Midbrain (tissue), 1 donor: ENCODE results near the gene ZMIZ1.

Experiments
- DNase-seq: peaks from one replicate; lab custom pipeline; 2025; lab: John Stamatoyannopoulos, UW

The ZMIZ1 gene

DNA sequence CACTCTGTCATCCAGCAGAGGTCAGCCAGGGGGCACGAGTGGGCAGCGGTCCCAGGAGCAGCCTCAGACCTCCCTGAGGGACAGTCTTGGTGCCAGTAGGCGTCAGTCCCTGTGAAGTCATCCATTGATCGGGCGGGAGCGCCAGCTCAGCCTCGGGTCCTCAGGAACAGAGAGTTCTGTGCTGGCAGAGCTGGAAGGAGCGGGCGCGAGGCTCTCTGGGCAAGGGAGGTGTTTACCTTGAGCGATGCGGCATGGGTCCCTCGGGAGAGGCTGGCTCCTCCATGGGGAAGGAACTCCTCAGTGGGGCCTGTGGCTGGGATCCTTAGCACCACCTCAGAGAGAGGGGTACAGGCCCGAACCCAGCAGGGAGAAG lies 177.4 kb downstream of the ZMIZ1 start:
- peak; percentile 88 for DNase-seq

DNA sequence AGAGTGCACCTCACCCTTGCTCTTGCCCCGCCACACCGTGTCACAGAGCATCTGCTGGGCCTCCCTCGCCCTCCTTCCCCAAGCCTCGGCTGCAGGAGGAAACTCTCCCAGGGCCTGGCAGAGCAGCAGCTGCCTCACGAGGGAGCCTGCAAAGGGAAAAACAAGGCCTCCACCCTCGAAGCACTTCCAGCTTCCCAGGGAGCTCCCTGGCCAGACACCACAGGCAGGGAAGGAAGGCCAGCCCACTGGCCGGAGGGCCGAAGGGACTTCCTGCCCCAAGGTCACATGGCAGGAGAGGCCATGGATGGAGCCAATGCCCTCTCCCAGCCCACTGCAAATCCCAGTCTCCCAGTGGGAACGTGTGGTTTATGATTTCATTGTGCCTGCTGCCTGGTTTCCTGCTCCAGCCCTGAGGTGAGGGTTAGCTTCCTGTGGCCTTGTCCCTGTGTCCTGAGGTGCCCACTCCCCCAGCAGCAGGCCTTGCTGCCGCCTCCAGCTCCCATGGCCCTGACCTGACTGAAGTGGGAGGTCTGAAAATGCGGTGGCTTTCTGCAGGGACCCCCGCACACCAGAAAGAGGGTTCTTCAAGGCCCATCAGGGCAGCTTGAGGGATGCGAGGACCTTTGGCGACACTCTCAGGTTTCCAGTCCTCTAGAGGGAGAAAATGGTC lies 178.0 kb downstream of the ZMIZ1 start:
- peak; percentile 77 for DNase-seq

DNA sequence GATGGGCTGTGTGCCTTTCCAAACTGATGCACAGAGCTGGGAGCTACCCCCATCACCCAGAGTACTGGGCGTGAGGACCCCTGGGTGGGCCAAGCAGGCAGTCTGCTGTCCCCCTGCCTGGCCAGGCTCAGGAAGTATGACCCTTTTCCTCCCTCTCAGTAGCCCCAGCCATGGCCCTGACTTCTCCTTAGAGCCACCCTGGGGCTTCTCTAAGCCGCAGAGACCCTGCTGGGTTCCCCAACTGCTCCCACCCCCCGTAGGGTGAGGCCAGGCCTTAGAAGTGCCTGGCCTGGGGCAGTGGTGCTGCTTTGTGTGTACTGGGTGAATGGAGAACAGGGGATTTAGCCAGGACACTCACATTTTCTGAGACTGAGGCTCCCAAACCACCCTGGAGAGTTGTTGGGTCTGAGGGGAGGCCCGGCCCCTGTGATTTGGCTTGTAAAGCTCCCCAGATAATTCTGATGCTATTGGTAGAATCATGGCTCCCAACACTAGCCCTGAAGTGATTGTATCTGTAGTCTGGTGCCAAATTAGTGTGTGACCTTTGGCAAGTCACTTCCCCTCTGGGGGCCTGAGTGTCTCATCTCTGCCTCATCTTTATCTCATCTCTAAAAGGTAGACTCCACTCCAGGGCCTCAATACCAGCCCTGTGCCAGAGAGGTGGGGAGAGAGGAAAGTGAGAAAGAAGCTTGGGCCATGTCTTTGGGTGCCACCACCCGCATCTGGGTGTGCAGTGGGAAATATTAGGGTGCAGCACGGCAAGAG lies 178.8 kb downstream of the ZMIZ1 start:
- DNase-seq: no peak

DNA sequence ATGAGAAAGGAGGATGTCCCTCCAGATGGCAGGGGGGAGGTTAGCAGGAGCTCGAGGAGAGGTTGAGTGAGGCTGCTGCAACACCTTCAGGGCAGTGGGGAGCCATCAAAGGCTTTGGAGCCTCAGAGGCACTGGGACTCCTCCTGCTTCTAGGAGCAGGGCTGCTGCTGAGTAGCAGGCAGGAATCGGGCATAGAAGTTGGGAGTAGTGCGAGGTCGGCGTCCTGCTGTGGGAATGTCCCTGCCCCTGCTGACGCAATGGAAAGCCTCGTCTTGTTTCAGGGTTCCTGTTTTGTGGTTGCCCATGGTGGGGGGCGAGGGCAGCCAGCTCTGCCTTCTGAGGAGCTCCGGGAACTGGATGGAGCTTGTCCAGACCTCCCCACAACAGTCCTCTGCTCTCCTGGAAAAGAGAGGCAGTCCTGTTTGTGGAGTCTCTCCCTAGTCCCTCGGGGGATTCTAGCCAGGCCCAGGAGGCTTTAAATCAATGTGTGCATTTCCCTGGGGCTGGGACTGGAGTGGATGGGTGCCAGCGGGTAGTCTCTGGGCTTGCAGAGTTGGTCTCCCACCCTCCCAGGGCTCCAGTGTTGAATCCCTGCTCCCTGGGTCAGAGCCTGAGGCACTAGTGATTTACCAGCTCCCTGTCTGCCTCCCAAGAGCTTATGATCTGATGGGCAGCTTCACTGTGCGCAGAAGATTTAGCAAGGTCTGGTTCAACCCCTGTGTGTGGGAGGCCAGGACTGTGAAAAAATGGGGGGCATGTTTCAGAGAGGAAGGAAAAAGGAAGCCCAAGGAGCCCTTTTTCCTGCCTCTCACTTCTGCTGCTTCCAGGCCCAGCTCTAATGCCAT lies 179.8 kb downstream of the ZMIZ1 start:
- DNase-seq: peak; percentile 63

DNA sequence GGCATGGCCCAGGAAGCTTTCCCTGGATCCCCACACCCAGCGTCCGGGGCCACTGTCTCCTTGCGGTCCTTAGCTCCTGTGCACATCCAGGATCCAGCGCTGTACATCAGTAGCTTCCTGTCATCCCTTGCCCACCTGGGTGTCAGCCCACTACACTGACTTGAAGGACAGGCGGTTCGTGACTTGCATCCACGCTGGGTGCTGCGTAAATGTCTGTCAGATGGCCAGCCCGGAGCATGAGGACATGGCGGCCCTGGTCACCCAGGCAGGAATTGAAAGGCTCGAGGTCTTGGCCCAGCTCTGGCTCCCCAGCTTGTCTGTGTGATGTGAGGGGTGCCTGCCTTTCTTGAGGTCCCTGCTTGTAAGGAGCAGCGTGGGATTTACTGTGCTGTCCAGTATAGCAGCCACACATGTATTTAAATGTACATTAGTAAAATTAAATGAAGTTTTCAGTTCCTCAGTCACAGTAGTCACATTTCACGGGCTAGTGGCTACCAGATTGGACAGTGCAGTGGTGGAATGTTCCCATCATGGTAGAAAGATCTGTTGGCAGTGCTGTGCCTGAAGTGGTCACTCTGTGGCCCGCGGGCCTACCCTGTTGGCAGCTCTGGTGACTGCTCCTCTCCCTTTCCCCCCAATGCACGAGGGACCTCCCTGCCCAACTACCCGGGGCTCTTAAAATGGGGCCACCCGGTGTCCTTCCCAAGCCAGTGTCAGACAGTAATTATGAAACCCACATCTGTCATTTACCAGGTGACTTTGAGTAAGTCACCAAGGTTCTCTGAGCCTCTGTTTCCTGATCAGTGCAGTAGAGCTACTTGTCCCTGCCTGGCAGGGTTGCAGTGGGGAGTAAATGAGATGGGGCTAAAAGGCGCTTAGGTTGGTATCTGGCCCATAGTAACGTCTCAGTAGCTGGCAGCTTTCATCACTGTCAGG lies 180.7 kb downstream of the ZMIZ1 start:
- DNase-seq: no peak

DNA sequence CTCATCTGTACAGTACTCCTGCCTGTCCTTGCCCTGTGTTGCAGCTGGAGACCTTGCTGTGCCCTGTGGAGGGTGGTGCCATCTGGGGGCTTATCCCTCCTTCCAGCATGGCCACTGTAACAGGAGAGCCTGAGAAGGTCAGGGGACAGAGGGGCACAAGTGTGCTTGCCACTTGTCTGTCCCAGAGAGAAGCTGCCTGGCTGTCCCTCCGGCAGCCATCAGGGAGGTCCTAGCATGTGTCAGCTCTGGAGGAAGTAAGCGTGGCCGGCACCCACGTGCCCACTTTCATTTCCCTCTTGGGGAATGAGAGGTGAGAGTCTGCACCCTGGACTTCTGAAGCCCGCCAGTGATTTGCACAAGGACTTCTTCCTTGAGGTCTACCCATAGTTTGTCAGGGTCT lies 181.5 kb downstream of the ZMIZ1 start:
- peak; percentile 56 for DNase-seq

DNA sequence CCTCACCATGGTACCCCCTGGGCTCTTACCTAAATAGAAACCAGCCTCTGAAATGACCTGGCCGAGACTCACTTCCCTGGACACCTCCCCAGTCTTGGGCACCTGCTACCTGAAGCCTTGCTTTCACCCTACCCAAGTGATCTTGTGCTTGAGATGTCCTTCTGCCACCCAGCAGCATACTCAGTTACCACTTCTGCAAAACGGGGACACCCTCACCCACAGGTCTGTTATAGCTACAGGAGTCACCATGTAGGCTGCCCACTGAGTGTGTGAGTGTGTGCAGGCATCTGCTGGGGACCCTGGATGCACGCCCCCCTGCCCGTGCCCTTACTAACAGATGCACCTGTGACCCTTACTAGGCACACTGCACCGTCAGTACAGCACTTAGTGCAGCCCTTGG lies 183.7 kb downstream of the ZMIZ1 start:
- no peak for DNase-seq

DNA sequence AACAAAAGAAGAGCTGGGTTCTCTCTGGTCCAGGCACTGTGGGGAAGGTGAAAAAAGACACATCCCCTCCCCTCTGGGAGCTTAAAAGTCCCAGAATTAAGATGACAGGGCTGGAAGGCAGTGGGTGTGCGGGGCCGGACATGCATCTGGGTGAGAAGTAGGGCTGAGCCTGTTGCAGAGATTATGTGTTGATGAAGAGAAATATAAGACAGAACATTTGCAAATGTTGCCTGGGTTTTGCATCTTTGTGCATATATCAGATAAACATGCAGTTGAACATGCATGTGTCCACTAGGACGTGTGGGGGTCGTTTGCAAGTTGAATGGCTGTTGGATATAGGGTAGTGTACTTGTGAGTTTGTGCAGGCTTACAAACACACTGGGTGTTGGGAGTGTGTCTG lies 184.2 kb downstream of the ZMIZ1 start:
- no peak for DNase-seq

DNA sequence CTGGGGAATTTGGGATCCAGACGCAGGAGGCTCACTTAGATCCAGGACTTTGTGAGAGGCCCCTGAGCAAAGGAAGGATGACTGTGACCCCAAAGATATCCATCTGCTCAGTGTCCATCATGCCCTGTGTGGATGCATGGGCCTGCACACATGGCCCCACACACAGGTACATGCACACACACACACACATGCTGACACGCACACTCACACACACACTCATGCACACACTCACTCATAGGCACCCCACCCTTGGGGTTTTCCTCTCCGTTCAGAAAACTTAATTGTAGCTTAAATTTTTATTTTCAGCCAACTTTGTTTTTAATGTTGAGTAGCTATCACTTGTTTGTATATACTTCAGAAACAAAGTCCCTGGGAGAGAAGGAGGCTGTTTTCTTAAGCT lies 184.9 kb downstream of the ZMIZ1 start:
- no peak for DNase-seq

DNA sequence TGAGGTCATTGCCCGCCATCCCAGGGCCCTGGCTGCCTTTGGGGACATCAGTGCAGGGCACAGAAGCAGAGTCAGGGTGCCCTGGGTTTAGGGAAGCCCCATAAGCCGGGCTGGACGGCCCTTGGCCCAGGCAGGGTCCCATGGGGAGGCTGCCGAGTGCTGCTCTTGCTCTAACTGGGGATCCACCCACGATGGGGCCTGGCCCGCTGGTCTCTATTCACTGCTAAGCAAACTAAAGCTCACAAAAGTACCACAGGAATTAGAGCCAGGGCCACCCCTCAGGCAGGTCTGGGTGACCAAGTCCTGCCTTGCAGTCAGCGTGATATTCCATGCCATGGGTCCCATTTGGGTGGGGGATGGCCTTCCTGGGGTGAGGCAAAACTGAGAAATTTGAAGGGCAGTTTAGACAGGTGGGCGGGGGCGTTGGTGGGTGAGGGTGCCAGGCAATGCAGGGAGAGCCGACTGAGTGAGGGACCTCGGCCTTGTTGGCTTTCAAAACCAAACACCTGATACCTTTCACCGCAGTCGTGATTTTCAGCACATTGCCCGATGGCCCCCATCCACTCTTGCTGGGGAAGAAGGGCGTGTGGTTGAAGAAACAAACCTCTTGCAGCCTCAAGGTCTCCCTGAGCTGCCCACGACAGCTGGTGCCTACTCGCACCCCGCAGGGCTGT lies 185.7 kb downstream of the ZMIZ1 start:
- no peak for DNase-seq

DNA sequence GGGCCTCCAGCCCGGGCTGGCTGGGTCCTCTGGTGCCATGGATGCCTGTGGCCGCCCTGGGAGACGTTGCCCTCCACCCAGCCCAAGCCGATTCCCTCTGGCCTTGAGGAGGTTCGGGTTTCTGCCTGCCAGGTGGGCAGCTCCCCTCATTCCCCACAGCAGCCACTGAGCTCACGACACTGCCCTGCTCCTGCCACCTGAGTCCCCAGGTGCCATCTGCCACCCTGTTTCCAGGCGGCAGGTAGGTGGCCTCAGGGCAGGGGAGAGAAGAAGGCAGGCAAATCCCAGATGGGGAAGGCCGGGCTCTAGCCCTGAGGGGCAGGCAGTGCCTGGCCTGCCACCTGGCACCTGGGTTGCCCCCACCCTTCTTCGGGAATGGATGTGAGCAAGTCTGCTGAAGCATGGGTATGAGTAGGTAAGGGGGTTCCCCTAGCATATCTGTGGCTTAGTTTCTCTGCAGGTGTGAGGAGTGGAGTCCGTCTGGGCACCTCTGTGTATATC lies 186.3 kb downstream of the ZMIZ1 start:
- DNase-seq: no peak

DNA sequence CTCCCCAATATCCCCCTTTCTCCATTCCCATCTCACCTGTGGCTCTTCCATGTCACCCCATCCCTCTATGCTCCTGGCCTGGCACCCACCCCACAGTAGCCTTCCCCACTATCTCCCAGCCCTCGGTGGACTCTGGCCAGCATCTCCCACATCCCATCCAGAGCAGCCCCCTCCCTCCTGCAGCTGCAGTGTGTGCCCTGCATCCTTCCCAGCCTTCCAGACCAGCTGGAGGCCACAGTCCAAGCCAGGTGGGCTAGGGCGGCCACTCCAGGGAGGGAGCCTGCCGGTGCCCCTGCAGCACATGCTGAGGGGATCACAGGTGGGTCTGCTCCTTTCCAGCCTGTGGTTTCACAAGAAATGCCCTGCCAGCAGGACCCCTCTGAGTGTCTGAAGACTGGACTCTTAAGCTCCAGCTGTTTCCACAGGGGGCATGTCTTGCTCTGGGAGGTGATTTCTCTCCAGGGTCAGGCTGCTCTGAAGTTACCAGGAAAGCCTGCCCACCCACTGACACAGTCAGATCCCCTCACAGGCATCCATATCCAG lies 187.6 kb downstream of the ZMIZ1 start:
- no peak for DNase-seq

DNA sequence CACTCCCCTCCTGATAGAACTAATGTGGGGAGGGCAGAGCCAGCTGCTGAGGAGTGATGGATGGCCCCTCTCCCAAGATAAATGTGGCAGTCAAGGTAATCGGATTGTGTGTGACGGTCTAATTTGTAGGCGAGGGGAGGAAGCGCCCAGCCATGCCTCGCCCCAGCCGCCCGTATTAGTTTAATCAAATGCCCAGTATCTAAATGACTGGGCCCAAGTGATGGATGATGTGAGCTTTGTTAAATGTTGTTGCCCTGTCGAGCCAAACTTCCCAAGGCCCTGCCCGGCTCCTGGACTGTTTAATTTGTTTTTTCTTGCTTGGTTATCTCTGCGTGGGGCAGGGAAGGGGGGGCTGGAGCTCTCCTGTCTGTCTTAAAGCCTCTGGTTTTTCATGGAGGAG lies 190.1 kb downstream of the ZMIZ1 start:
- no peak for DNase-seq

DNA sequence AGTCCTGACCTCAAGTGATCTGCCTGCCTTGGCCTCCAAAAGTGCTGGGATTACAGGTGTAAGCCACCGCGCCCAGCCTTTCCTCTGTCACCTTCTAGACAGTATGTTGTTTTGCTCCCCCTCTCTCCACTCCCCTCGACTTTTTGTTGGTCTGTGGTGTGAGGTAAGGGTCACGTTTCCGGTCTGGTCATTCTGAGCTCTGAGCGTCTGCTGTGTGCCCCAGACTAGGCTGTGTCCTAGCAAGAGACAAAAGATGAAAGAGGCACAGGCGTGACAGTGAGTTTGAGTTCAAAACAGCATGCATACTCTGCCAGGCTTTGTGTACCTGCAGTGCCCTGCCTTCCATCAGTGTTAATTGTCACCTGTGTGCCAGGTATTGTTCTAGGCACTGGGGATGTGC lies 191.1 kb downstream of the ZMIZ1 start:
- DNase-seq: no peak

DNA sequence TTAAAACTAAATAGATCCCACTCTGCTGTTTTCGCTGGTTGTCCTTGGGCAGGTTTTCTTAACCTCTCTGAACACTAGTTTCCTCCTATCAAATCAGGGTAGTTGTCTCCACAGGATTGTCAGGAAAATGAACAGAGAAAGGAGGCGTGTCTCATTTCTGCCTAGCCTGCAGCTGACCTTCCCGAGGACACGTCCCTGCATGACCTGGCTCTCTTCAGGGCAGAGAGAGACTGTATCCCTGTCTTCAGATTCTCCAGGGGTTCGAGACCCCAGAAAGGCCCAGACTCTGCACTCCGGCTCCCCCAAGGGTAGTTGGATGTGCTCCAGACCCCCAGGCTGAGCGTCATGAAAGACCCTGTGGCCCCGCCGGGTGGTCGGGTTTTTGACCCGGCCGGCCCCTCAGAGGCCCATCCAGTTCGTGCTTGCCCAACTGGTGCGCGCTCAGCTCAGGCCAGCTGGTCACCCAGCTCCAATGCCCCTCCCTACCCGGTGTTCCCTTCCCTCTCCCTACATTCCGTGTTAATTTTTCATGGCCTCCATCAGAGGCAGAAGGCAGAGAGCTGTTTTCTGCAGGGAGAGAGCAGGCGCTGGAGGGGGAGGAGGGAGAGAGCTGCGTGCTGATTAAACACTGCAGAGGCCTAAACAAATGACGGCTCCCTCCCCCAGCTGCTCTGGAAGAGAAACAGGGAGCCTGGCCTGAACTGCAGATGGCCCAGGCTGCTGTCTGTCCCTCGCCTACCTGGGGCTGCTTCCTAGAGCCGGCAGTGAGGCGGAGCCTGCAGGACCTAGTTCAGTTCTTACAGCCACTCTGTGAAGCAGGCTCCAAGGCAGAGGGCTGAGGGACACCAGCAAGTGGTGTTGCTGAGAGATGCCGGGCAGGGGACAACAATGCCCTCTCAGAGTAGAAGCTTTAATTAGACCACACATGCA lies 192.3 kb downstream of the ZMIZ1 start:
- DNase-seq: peak; percentile 39

DNA sequence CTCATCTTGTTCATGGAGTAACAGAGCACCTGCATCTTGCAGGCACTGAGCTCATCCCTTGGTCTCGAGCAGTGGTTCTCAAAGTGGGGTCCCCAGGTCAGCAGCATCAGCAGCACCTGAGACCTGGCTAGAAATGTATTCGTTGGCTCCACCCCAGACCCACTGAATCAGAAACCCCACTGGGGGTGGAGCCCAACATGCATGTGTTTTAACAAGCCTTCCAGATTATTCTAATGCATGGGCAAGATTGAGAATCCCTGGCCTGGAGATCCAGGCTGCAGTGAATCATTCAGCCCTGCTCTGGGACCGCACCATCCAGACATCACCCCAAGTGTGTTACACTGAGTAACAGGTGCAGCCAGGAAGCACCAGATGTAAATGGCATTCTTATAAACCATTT lies 193.4 kb downstream of the ZMIZ1 start:
- no peak for DNase-seq

DNA sequence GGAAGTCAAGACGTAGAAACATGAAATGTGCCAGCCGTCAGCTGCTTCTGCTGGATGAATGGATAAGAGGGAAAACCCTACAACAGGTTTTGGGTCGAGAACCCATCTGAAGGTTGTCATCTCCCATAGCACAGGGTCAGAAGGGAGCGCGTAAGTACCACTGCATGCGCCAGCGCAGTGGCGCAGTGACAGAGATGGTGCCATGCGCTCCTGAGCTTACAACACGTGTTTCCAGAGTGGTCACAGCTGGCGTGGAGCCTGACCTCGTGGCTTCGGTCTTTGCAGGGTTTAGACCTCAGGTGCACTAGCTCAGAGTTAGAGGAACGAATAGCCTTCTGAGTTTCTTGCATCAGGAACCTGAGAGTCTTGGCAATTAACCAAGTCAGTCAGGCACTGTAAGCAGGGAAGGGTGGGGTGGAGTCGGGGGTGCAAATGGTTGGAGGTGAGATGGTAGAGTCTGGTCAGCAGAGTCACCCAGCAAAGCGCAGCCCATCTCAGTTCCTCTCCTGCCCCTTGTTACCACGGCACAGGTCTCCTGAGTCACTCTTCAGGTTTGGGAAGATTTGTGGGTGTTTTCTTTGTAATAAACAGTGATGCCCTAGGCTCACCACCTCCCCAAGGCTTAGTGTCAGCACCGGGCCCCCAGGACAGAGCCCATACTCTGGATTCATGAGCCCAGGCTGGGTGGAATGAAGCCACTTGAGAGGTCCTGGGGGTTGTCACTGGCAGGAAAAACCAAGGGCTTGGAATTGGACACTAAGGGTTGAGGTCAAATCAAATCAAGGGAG lies 194.4 kb downstream of the ZMIZ1 start:
- DNase-seq: no peak

DNA sequence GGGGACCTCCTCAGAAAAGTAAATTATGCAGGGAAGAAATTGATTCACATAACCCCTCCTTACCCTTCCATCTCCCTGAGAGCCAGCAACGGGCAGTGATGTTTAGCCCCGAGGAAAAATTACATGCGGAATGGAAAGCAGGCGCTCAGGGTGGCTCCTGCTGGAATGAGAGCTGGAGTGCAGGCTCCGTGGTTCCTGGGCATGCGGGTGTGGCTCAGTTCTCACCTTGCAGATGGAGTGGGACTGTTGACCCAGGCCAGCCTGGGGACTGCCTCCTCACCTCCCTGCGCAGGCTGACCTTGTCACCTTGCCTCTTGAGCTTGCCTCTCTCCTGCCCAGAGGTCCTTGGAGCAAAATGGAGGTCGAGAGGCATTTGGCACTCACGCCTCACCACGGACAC lies 195.2 kb downstream of the ZMIZ1 start:
- DNase-seq: no peak

DNA sequence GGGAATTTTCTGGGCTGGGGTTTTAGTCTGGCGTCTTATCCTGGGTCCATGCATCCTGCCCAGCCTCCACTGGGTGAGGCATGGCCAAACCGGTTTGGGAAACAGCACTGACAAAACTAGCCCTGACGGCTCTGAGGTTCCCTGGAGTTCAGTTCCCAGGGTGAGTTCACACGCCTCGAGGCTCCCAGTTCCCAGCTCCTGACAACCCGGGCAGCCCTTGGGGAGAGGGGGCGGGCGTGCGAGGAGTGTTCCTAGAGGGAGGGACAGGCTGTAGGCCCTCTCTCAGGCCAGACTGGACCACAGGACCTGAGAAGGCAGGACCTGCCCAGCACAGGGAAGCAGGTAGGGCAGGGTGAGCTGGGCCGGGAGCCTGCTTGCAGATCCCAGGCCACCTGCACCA lies 196.2 kb downstream of the ZMIZ1 start:
- no peak for DNase-seq
